ENCODE results near the gene CHD5. TPM values are rescaled to one million over a fixed set of nuclear protein-coding genes. Genes with fewer than 3 reads are reported as not detected.

CHD5 gene
- total and polyA plus RNA-seq, 2 of the 13 experiments (the other 11 are each of a cell fraction or from before 2014, with no cell fraction given): 0.02 to 0.21 TPM

DNA sequence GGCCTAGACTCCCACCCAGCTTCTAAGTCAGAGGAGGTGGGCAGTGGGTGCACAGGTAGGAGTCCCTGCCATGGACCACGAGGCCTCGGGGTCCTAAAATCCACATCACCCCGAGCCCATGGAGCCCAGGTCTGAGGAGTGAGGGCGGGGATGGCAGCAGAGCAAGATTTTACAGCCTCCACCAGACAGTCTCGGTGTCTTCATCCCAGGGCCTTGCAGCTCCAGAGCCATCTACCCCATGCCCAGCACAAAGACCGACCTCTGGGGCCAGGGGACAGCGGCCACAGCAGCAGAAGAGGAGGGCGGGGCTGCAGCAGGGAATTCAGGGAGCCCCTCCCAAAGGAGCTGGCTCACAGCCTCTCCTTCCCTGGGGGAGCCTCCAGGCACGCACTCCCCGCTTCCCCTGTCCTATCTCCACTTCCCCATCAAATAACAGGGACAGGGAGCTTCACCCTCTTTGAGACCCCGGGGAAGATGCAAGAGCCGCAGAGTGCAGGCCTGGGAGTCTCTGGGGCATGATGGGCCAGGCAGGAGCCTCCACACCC, 14.6 kb downstream of the CHD5 start (continued):
- TF ChIP-seq, protein P1, sequence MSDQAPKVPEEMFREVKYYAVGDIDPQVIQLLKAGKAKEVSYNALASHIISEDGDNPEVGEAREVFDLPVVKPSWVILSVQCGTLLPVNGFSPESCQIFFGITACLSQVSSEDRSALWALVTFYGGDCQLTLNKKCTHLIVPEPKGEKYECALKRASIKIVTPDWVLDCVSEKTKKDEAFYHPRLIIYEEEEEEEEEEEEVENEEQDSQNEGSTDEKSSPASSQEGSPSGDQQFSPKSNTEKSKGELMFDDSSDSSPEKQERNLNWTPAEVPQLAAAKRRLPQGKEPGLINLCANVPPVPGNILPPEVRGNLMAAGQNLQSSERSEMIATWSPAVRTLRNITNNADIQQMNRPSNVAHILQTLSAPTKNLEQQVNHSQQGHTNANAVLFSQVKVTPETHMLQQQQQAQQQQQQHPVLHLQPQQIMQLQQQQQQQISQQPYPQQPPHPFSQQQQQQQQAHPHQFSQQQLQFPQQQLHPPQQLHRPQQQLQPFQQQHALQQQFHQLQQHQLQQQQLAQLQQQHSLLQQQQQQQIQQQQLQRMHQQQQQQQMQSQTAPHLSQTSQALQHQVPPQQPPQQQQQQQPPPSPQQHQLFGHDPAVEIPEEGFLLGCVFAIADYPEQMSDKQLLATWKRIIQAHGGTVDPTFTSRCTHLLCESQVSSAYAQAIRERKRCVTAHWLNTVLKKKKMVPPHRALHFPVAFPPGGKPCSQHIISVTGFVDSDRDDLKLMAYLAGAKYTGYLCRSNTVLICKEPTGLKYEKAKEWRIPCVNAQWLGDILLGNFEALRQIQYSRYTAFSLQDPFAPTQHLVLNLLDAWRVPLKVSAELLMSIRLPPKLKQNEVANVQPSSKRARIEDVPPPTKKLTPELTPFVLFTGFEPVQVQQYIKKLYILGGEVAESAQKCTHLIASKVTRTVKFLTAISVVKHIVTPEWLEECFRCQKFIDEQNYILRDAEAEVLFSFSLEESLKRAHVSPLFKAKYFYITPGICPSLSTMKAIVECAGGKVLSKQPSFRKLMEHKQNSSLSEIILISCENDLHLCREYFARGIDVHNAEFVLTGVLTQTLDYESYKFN (CRISPR knock-in tag; conservative IDR thresholded peaks at IDR 0.05): no peak
- TF ChIP-seq SMARCE1 (IDR thresholded peaks at IDR 0.05; ENCODE audit: borderline replicate concordance): no peak

DNA sequence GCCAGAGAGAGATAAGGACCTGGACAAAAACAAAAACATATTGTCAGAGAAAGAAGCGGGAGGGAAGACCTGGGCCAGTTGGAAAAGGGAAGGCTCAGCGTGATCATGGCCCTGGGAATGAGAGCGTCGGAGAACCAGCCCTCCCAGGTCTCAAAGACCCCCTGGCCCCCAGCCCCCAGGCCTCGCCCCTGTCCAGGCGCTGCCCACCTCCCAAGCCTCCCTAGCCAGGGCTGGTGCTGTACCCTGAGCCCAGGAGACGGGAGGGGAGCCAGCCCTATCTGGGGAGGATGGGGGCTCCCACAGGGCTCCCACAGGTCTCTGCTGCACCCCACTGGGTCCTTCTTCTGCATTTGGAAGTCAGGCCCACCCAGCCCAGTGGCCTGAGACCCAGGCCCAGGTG, 15.1 kb downstream of the CHD5 start:
- DNase-seq (ENCODE audit: low spot score) (no peak), ATAC-seq (no peak), FAIRE-seq (no peak)
- BruUV-seq (replicated peaks): no TSS peak
- Histone ChIP-seq H3K36me3 (replicated peaks in 1 of 2; ENCODE audit: control insufficient read depth in 1 of 2, insufficient read depth in 2 of 2, low read length in 2 of 2) (no peaks in the 10 kb centered on the region), H3K4me1 (ENCODE audit: insufficient read depth, low read length) (no peaks in the 10 kb centered on the region), H3K27me3 (ENCODE audit: control insufficient read depth in 1 of 2, insufficient read depth in 2 of 2, low read length in 2 of 2) (peaks cover 23 to 92% of the 10 kb centered on the region in 2 experiments), H3K79me2 (ENCODE audit: insufficient read depth, low read length) (no peaks in the 10 kb centered on the region), H3K9ac (ENCODE audit: insufficient read depth, low read depth, low read length) (no peak overlapping the region), H2AFZ (ENCODE audit: low read length) (no peak overlapping the region), H4K20me1 (ENCODE audit: insufficient read depth, low read length) (peaks cover 13% of the 10 kb centered on the region; the same call in 1 of the 2 replicates), H3K9me3 (ENCODE audit: low read length) (no peaks in the 10 kb centered on the region), H3K4me2 (ENCODE audit: low read depth, low read length) (no peak overlapping the region), H3K4me3 (replicated peaks in 1 of 3; ENCODE audit: insufficient read depth in 1 of 3, low read depth in 2 of 3, low read length in 3 of 3) (no peak overlapping the region), H3K27ac (ENCODE audit: extremely low read length, insufficient read depth, low read length) (no peak overlapping the region)
- CTCF ChIA-PET (ENCODE audit: low intra/inter-chr PET ratio, low total read pairs): no interaction called here
- POLR2A ChIA-PET: no interaction called here
- intact Hi-C loops (cut with micrococcal nuclease; ENCODE audit: unreplicated experiment): no loop called here
- WGBS (ENCODE audit: low lambda C conversion rate): 7% methylated on average over 4 of the region's 7 CpGs
- in situ Hi-C loops (cut with HindIII; ENCODE audit: extremely low pct_ligation_motif_present, low pct_unique_long_range_greater_than_20kb): no loop called here
- TF ChIP-seq PLRG1 (conservative IDR thresholded peaks at IDR 0.05) (no peak), KDM3A (CRISPR knock-in tag; IDR thresholded peaks at IDR 0.05; ENCODE audit: low read depth) (no peak), ZNF652 (CRISPR knock-in tag; IDR thresholded peaks at IDR 0.05; ENCODE audit: borderline replicate concordance, low read depth) (no peak), YEATS4 (CRISPR knock-in tag; IDR thresholded peaks at IDR 0.05; ENCODE audit: borderline replicate concordance) (no peak), GABPA (IDR thresholded peaks at IDR 0.05; ENCODE audit: low read depth, low read length) (no peak), GABPA (CRISPR knock-in tag; IDR thresholded peaks at IDR 0.05; ENCODE audit: low read depth) (no peak), ZBTB7B (CRISPR knock-in tag; IDR thresholded peaks at IDR 0.05) (no peak)
- TF ChIP-seq, protein P2, sequence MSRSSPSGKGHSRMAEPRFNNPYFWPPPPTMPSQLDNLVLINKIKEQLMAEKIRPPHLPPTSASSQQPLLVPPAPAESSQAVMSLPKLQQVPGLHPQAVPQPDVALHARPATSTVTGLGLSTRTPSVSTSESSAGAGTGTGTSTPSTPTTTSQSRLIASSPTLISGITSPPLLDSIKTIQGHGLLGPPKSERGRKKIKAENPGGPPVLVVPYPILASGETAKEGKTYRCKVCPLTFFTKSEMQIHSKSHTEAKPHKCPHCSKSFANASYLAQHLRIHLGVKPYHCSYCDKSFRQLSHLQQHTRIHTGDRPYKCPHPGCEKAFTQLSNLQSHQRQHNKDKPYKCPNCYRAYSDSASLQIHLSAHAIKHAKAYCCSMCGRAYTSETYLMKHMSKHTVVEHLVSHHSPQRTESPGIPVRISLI (CRISPR knock-in tag; IDR thresholded peaks at IDR 0.05; ENCODE audit: borderline replicate concordance): no peak

All from HepG2 (cell line).